WI38 (cell line): ENCODE results near the gene AGPAT4.

Source experiments
- H3K4me3 ChIP-seq: 2 replicates; pipeline ENCODE4 v1.5.1; 2011; ENCODE audit warnings: low read depth, mild to moderate bottlenecking, control low read depth, low read length
- CTCF ChIP-seq: IDR thresholded peaks from 2 replicates; pipeline ENCODE4 v1.5.1; 2012; ENCODE audit warnings: low read depth, mild to moderate bottlenecking, control low read depth, low read length

AGPAT4 gene

DNA sequence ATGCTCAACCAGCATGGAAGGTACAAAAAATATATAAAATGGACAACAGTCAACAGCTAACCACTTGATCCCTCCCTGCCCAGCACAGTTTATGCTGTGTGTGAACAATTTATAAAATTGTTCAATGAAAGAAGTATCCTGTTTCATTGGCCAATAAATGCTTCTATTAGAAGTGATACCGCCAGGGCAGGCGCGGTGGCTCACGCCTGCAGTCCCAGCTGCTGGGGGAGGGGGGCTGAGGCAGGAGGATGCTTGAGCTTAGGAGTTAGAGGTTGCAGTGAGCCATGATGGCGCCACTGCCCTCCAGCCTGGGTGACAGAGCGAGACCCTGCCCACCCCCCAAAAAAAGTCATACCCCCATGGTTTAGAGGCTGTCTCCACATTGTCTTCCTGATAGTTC is 4.6 kb downstream of the AGPAT4 start:
- no peak for TF ChIP-seq CTCF
- H3K4me3 ChIP-seq: no peak overlapping the region

DNA sequence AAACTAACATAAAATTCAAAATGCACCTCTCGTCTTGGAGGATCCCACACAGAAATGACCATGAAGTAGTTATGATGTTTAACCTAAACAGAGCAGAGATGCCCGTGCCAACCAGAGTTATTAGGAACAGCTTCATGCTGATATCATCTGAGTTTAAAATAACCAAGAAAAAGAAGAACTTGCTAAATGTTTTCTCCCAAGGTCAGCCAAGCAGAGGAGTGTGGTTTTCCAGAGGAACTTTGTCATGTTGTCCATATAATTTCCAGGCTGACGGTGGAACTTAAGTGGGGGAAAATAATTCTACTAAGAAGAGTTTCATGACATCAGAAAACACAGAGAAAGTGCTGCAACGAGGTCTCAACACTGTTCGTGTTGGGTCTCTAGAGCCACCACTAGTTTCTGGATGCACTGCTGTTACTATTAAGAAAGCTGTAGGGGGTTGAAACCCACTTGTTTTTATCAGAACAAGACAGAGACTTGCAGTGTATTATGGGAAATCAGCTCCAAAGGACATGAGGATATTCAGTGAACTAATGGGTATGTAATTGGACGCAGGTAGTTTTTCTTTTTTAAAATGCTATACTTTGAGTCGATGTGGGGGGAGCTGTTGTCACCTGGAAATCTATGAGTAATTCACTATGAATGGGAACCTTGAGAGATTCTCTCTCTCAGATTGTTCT is 5.2 kb downstream of the AGPAT4 start:
- H3K4me3 ChIP-seq: no peak overlapping the region
- no peak for TF ChIP-seq CTCF

DNA sequence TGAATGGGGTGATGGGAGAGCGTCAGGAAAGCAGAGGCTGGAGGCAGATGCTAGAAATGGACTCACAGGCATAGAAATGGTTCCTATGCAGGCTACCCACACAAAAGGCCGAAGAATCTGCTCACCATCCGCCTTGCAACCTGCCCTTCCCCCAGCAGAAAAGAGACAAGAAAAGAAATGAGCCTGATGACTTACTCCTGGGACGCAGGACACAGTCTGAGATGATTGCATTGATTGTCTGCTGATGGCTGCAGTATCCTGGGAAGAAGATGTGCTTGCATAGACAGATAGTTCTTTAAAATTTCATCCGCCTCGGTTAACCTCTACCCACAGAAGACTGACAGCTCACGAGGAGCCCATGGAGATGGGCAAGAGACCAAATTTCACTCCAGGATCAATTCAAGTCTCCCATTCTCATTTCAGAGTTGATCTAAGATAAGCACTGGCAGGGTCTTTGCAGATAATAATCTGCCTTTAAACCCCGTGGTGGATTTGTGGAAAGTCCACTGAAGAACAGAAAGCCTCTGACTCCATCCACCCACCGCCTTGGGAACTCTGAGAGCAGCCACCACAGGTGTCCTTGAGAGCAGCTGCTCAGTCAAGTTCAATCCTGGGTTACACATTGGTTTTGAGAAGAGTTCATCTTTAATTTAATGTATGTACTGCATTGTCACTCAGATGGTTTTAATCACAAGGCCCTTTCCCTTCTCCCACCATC is 7.2 kb downstream of the AGPAT4 start:
- no peak for TF ChIP-seq CTCF
- no peak overlapping the region for H3K4me3 ChIP-seq

- TF ChIP-seq CTCF: no peak
- no peak overlapping the region for H3K4me3 ChIP-seq
Observed at GRCh38 chr6:161265975-161266374, 7.9 kb downstream of the AGPAT4 start.

DNA sequence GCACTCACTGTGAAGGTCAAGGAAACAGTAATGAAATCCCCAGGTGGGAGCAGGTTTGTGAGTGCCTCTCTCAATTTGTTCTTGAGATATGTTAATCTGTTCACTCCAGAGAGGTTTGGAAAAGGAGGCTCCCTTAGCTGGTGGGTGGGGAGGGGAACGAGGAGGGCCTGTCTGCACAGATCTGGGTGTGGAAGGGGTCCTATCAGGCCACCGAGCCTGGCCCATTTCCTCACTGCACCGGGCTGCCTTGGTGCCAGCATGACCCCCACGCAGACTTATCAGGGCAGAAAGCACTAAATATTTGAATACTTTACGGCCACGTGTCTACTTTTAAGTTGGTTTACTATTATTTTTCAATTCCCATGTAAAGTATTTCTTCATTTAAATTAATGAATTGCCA is 8.3 kb downstream of the AGPAT4 start:
- H3K4me3 ChIP-seq: no peak overlapping the region
- TF ChIP-seq CTCF: no peak

DNA sequence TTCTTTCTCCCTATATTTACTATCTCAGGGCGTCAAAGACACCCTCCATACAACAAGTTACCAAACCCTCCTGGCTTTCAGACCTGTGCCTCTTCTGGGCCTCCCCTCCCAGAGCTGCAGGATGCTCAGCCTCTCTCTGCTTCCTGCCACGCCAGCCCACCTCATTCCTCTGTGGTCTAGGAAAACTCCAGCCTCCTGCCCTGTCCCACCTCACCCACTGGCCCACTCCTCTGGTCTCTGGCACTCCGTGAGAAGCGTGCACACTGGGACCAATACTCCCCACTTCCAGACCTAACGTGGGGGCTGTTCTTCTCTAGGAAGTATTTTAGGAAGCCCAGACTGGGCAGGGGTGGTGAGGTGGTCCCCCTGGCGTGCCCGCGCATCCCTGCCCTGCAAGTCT is 9.7 kb downstream of the AGPAT4 start:
- H3K4me3 ChIP-seq: no peak overlapping the region
- no peak for TF ChIP-seq CTCF

- H3K4me3 ChIP-seq: no peak overlapping the region
- TF ChIP-seq CTCF: no peak
Observed at GRCh38 chr6:161261816-161262215, 12.0 kb downstream of the AGPAT4 start.
